A549 treated with GW870086 at 1 μM for 4 hours (cell line): Measurements from ENCODE around the gene CTSA. TPM values are rescaled to one million over a fixed set of nuclear protein-coding genes. Genes with fewer than 3 reads are reported as not detected.

Experiments used
- total RNA-seq: library from RNA; stranded (reverse); fragments of 200-300 nt; extraction: Qiagen RNA extraction; gene quantifications from 5 replicates; pipeline ENCODE4 v1.2.3, GENCODE V29; 2022; ENCODE audit warnings: low read depth

CTSA gene
- total RNA-seq = 93.0 to 122 TPM (median 112 TPM) in 5 replicates

DNA sequence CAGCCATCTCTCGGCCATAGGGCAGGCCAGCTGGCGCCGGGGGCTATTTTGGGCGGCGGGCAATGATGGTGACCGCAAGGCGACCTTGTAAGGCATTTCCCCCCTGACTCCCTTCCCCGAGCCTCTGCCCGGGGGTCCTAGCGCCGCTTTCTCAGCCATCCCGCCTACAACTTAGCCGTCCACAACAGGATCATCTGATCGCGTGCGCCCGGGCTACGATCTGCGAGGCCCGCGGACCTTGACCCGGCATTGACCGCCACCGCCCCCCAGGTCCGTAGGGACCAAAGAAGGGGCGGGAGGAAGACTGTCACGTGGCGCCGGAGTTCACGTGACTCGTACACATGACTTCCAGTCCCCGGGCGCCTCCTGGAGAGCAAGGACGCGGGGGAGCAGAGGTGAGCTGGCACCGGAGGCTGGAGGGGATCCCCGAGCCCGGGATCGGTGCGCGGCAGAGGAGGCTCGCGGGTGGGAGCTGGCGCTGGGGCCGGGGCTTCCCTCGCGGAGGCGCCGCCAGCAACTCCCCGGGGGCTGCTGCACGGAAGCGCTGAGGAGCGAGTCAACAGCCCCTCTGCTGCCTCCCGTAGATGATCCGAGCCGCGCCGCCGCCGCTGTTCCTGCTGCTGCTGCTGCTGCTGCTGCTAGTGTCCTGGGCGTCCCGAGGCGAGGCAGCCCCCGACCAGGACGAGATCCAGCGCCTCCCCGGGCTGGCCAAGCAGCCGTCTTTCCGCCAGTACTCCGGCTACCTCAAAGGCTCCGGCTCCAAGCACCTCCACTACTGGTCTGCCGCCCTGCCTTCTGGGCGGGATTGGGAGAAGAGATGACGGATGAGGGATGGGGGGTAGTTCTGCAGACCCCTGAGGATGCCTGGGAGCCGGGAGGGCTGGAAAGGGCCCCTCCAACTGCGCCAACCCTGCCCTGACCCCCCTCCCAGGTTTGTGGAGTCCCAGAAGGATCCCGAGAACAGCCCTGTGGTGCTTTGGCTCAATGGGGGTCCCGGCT, at the start of gene CTSA, which contains the start of gene NEURL2:
TSS of gene CTSA (plus strand) at position 351 of the 999 bp plus-strand sequence. CDS start at position 585, 234 bp downstream.
TSS of gene NEURL2 (minus strand) at position 224 of the 999 bp plus-strand sequence. CDS start at position 7, 217 bp downstream.

DNA sequence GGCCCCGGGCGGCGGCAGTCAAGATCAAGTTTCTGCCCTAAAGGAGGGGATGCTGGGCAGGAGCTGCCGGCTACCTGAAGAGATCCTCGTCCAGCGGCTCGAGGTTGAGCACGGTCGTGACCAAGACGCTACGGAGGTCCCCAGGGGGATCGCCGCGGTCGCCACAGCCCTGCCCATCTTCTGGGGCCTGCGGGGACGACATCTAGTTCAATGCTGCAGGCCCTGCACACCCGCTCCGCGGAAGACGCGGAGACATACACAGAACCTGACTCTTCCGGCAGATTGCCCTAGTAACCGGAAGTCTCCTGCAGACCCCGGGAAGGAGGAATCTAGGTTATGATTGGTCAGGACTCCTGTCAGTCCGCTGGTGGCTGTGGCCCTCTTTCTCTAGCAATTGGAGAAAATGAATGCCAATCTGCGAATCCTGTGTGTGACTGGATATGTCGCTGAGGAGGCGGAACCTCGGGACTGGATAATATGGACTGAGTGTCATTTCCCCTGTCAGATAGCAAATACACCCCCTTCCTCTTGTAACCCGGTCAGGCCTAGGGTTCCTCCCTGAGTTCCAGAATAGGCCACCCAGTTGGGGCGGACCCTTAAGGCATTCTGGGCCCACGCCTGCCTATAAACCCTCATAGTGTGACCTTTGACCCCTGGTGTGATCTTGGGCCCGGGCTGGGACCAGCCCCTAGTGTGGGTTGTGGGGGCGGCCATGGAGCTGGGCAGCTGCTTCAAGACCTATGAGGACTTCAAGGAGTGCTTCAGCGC, 33.8 kb upstream of the CTSA start, which contains the start of the genes ACOT8 and ZSWIM3:
TSS of gene ACOT8 (minus strand) at position 279 of the 768 bp plus-strand sequence. CDS start at position 202, 77 bp downstream.
TSS of gene ZSWIM3 (plus strand) at position 501 of the 768 bp plus-strand sequence. CDS start at position 713, 212 bp downstream.

DNA sequence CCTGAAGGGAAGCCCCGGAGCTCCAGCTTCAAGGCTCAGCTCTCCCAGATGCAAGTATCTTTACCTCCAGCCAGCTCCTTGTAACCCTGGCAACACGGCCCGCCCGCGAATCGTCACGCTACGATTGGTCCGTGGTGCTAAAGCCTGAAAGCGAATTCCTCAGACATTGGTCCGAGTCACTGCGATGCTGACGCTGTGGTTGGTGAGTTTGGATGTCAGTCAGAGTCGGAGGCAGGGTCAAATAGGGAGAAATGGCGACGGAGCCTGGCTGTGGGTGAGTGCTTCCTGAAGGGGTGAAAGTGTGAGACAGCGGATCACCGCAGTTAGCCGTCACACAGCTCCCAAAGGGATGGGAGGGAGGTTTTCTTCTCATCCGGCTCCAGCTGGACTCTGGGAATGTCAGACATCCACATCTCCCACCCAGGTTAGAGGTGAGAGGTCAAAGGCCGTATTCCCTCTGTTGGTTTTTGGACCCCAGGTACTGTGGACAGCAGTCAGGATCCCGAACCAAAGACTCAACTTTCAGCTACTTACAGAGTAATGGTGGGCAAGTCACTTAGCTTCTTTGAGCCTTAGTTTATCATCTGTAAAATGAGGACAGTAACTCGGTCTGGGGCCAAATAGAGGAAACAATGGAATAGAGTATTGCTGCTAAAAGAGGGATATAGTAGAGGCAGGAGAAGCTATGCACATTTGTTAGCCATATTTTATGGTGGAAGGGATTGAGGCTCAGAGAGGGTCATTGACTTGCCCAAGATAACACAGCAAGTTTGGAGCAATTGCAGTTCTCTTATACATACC, 9.9 kb upstream of the CTSA start, which contains the start of gene ZSWIM1:
TSS of gene ZSWIM1 (plus strand) at position 240 of the 801 bp plus-strand sequence. CDS start 1,366 bp downstream, outside the sequence.

DNA sequence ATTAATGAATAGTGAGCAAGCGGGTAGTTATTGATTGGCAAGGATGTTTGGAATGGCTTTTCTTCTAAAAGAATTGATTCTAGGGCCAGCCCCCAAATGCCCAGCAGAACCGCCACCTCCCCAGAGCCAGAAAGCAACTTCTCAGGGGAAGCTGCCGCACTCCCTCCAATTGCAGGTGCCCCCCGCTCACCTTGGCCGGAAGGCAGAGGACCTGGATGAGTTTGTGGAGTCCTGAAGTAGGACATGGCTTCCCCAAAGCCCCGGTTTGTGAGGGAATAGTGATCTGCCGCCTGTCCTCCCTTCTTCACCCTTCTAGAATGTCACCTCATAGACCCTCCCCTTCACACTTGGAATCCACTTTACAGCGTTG, 3.8 kb upstream of the CTSA start, which contains the start of gene SPATA25:
TSS of gene SPATA25 (minus strand) at position 277 of the 370 bp plus-strand sequence. CDS start at position 245, 32 bp downstream.

GRCh38 chr20:45911486-45912343, 20.6 kb downstream of the CTSA start, which contains the start of gene PLTP:
Gene PLTP (minus strand): TSS chr20:45912155. CDS start chr20:45911452, 703 bp downstream.

DNA sequence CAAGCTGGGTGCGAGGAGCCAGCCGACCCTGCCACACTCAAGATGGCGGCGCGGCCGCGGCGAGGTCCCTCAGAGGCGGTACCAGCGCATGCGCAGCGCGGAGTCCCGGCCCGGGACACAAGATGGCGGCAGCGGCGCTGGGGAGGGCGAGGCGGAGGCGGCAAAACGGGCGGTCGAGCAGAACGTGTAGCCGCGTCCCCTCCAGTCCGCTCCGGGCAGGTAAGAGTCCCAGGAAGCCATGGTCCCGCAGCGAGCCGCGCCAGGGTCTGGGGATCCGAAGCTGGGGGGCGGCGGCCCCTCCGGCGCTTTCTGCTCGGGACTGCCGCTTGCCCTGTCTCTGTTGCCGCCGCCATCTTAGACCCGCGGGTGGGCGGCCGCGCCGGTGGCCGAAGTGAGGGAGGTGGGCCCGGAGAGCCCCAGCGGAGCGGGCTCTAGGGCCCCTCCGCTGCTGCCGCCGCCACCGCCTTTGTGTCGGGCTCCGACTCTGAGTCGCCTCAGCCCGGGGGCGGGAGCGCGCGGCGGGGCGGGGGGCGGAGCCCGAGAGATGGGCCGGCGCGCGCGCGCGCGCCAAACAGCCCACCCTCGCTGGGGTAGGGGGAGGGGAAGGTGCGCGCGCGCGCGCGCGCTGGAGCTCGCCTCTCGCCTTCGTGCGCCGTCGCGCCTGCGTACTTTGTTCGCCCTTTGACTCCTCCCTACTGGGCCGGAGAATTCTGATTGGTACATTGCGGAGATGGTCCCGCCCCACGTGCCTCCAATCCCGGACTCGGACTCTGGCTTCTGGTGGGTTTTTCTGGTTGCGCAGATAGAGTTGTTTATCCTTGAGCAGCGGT, 43.7 kb downstream of the CTSA start, which contains the start of gene PCIF1:
TSS of gene PCIF1 (plus strand) at position 98 of the 830 bp plus-strand sequence. CDS start 4,317 bp downstream, outside the sequence.

Other genes starting within 250 kb of the CTSA start
- gene WFDC11, start 221.1 kb upstream of the CTSA start, total RNA-seq = not detected in 5 replicates
- gene WFDC13, start 189.3 kb upstream of the CTSA start, total RNA-seq = not detected in 5 replicates
- gene WFDC10B, start 186.3 kb upstream of the CTSA start, total RNA-seq = not detected in 5 replicates
- gene SPINT4, start 169.0 kb upstream of the CTSA start, total RNA-seq = not detected in 5 replicates
- gene WFDC3, start 99.5 kb upstream of the CTSA start, total RNA-seq = 0.41 to 0.44 TPM in 2 of 5 replicates, not detected in the others
- gene DNTTIP1, start 99.4 kb upstream of the CTSA start, total RNA-seq = 32.4 to 37.0 TPM (median 36.3 TPM) in 5 replicates
- 225 to 255 TPM (median 251 TPM) in 5 replicates for gene UBE2C, start 78.7 kb upstream of the CTSA start, total RNA-seq
- 0.28 TPM in 2 of 5 replicates, not detected in the others for gene TNNC2, start 64.0 kb upstream of the CTSA start, total RNA-seq
- 8.9 to 11.5 TPM (median 10.1 TPM) in 5 replicates for gene SNX21, start 57.5 kb upstream of the CTSA start, total RNA-seq
- gene ACOT8, start 33.9 kb upstream of the CTSA start, total RNA-seq = 17.5 to 19.4 TPM (median 18.7 TPM) in 5 replicates
- gene ZSWIM3, start 33.7 kb upstream of the CTSA start, total RNA-seq = 1.3 to 1.7 TPM (median 1.5 TPM) in 5 replicates
- 4.8 to 6.4 TPM (median 5.8 TPM) in 5 replicates for gene ZSWIM1, start 10.1 kb upstream of the CTSA start, total RNA-seq
- 0.56 to 0.74 TPM (median 0.69 TPM) in 5 replicates for gene SPATA25, start 3.7 kb upstream of the CTSA start, total RNA-seq
- 0.99 to 1.3 TPM (median 1.1 TPM) in 5 replicates for gene NEURL2, start 127 bp upstream of the CTSA start, total RNA-seq
- gene PLTP, start 20.8 kb downstream of the CTSA start, total RNA-seq = 1.5 to 2.2 TPM (median 1.6 TPM) in 5 replicates
- 28.9 to 34.6 TPM (median 34.0 TPM) in 5 replicates for gene PCIF1, start 43.3 kb downstream of the CTSA start, total RNA-seq
- gene ZNF335, start 80.9 kb downstream of the CTSA start, total RNA-seq = 6.9 to 9.6 TPM (median 8.9 TPM) in 5 replicates
- 0.25 to 0.61 TPM (median 0.46 TPM) in 5 replicates for gene MMP9, start 117.6 kb downstream of the CTSA start, total RNA-seq
- gene SLC12A5, start 137.9 kb downstream of the CTSA start, total RNA-seq = 11.7 to 15.2 TPM (median 15.1 TPM) in 5 replicates
- gene NCOA5, start 198.6 kb downstream of the CTSA start, total RNA-seq = 20.4 to 23.8 TPM (median 20.7 TPM) in 5 replicates
- gene CD40, start 227.0 kb downstream of the CTSA start, total RNA-seq = 3.3 to 5.7 TPM (median 4.6 TPM) in 5 replicates